GM18502 (cell line): ENCODE data around the gene KANK4.

Experiments used
- ATAC-seq: cut with Tn5 transposase; IDR thresholded peaks from one replicate; pipeline ENCODE4 v1.9.1; 2021; ENCODE audit warnings: mild to moderate bottlenecking; ENCODE audit not compliant: unreplicated experiment, poor library complexity

KANK4 gene

DNA sequence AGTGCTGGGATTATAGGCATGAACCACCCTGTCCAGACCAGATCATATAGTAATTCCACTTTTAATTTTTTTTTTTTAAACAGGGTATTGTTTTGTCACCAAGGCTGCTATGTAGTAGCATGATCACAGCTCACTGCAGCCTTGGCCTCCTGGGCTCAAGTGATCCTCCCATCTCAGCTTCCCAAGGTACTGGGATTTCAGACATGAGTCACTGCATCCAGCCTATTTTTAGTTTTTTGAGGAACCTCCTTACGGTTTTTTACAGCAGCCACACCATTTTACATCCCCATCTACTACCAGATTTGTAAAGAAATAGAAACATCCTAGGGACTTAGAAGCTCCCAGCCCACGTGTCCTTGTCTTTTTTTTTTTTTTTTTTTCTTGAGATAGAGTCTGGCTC lies 100.6 kb downstream of the KANK4 start:
- ATAC-seq: no peak

DNA sequence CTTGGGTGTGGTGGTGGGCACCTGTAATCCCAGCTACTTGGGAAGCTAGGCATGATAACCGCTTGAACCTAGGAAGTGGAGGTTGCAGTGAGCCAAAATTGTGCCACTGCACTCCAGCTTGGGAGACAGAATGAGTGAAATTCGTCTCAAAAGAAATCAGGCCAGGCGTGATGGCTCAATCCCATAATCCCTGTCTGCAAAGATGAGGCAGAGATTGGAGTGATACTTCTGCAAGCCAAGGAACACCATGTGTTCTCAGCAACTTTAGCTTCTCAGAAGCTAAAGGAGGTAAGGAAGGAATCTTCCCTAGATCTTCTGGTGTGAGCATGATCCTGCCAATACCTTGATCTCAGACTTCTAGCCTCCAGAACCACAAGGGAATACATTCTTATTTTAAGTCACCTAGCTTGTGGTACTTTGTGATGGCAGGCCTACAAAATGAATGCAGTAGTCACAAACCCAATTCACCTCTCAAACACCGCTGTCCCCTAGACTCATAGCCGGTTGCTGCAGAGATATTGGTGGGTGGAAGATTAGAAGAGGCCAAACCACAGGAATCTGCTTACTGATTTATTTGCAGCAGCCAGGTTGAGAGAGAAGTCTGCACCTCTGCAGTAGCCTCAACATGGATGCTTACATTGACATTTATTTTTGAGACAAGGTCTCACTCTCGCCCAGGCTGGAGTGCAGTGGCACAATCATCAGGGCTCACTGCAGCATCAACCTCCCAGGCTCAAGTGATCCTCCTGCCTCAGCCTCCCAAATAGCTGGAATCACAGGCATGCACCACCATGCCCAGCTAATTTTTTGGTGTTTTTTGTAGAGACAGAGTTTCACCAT lies 105.9 kb downstream of the KANK4 start:
- ATAC-seq: no peak

DNA sequence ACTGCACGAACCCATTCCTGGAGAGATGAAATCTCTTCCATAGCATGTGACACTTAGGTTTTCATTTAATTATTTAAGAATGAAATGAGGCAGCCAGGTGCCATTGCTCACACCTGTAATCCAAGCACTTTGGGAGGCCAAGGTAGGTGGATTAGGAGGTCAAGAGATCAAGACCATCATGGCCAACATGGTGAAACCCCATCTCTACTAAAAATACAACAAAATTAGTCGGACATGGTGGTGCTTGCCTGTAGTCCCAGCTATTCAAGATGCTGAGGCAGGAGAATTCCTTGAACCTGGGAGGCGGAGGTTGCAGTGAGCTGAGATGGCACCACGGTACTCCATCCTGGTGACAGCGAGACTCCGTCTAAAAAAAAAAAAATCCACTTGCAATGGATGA lies 106.8 kb downstream of the KANK4 start:
- no peak for ATAC-seq

DNA sequence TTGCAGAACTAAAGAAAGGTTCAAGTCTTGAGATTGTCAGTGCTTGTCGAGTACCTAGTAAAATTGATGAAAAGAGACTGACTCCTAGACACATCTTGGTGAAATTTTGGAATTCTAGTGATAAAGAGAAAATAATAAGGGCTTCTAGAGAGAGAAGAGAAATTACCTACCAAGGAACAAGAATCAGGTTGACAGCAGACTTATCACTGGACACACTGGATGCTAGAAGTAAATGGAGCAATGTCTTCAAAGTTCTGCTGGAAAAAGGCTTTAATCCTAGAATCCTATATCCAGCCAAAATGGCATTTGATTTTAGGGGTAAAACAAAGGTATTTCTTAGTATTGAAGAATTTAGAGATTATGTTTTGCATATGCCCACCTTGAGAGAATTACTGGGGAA lies 108.3 kb downstream of the KANK4 start:
- ATAC-seq: no peak

DNA sequence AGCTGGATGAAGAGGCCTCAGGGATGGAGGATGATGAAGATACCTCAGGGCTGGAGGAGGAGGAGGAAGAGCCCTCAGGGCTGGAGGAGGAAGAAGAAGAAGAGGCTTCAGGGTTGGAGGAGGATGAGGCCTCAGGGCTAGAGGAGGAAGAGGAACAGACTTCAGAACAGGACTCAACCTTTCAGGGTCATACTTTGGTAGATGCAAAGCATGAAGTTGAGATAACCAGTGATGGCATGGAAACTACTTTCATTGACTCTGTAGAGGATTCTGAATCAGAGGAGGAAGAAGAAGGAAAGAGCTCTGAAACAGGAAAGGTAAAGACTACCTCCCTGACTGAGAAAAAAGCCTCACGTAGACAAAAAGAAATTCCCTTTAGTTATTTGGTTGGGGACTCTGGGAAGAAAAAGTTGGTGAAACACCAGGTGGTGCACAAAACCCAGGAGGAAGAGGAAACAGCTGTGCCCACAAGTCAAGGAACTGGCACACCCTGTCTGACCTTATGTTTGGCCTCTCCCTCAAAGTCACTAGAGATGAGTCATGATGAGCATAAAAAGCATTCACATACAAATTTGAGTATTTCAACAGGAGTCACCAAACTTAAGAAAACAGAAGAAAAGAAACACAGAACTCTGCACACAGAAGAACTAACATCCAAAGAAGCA lies 109.2 kb downstream of the KANK4 start:
- ATAC-seq: no peak

DNA sequence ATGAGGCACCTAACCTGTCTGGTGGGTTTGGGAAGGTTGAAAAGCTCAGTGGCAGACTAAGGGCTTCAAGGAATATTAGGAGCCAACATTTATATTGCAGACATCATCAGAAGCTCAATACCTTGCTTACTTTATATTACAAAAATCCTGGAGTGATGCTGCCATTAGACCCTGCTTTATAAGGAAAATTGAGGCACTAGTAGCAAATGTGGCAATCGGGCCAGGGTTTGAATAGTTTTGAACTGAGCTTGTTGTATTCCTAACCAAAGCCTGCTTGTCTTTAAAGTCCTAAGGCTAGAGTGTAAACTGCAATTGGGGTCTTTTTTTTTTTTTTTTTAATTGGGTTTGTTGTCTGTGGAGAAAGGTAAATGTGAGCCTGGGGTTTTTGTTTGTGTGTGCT lies 110.3 kb downstream of the KANK4 start:
- no peak for ATAC-seq

DNA sequence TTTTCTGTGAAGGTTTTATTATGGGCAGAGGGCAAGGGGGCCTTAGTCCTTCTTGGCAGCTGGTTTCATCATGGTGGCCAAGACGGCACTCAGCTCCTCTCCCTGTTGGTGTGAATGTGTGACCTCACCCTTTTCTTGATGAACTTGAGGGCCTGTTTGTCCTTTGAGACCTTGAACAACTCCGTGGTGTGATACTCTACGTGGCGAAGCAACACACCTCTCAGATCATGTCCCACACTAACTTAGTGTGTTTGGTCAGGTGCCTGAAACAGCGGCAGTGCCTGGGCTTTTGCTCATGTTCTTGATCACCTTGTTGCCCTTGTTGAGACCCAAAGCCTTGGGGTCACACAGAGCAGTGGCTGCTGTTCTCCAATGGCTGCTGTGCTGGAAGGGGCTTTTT lies 111.1 kb downstream of the KANK4 start:
- no peak for ATAC-seq

DNA sequence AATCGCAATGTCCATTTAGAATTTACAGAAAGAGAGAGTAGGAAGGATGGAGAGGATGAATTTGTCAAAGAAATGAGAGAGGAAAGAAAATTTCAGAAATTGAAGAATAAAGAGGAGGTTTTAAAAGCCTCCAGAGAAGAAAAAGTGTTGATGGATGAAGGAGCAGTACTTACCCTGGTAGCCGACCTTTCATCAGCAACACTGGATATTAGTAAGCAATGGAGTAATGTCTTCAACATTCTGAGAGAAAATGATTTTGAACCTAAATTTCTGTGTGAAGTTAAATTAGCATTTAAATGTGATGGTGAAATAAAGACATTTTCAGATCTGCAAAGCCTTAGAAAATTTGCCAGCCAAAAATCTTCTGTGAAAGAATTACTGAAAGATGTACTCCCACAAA lies 112.0 kb downstream of the KANK4 start:
- ATAC-seq: no peak

DNA sequence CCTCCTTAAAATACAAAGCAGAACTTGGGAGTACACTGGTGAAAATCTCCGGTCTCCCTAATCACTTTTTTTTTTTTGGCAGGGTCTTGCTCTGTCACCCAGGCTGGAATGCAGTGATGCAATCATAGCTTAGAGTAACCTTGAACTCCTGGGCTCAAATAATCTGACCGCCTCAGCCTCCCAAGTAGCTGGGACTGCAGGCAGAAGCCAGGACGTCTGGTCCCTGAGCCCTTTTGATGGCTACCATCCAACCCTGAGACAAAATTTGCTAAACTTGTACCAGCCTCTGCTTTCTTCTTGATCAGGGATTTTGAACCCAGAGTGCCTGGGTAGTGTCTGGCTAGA lies 120.5 kb downstream of the KANK4 start:
- ATAC-seq: no peak

DNA sequence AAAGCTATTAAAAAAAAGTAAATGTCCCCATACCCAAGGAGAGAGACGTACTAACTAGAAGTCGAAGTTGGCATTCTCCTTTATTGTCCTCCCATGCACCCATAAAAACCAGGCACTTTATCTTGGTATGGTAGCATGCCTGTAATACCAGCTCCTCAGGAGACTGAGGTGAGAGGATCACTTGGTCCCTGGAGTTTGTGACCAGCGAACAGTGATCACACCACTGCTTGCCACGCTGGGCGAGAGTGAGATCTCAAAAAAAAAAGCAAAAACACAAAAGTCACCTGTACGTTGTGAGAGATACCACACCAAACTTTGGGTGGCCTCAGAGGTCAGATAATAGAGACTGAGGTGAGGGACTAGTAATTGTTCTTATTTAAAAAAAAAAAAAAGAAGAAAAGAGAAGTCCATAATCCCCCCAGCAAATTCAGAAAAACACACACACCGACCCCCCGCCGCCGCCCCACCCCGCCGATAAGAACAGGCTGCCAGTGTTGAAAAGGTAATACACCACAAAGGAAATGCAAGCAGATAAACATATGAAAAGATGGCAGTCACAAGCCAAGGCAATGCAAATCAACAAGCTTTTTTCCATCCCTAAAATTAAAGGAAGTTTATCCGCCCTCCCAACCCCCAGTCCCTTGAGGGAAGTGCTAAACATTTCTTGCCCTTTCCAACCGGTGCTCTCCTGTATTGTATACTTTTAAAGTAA lies 121.0 kb downstream of the KANK4 start:
- no peak for ATAC-seq

DNA sequence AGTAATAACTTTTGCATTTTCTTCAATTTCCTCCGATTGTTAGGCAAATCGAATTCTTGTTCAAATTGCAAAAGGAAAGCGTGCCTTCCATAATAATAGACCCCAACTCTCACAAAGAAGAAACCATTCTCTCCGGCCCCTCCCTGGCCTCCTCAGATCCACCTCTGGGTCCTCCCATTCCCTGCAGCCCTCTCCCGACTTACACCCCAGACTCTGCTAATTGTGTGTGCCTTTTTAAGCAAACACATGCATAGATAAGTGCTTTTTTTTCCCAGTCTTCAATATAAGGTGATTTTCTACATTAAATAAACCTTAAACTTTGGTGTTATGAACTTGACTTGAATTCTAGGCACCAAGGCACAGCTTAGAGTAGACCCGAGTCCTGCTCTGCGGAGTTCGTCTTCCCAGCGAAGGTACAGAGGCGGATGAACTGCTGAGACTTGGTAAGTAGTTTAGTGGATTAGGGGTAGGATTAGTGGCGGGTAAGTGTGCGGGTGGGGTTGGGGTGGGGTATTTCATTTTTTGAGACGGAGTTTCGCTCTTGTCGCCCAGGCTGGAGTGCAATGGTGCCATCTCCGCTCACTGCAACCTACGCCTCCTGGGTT lies 123.0 kb downstream of the KANK4 start:
- ATAC-seq: no peak

DNA sequence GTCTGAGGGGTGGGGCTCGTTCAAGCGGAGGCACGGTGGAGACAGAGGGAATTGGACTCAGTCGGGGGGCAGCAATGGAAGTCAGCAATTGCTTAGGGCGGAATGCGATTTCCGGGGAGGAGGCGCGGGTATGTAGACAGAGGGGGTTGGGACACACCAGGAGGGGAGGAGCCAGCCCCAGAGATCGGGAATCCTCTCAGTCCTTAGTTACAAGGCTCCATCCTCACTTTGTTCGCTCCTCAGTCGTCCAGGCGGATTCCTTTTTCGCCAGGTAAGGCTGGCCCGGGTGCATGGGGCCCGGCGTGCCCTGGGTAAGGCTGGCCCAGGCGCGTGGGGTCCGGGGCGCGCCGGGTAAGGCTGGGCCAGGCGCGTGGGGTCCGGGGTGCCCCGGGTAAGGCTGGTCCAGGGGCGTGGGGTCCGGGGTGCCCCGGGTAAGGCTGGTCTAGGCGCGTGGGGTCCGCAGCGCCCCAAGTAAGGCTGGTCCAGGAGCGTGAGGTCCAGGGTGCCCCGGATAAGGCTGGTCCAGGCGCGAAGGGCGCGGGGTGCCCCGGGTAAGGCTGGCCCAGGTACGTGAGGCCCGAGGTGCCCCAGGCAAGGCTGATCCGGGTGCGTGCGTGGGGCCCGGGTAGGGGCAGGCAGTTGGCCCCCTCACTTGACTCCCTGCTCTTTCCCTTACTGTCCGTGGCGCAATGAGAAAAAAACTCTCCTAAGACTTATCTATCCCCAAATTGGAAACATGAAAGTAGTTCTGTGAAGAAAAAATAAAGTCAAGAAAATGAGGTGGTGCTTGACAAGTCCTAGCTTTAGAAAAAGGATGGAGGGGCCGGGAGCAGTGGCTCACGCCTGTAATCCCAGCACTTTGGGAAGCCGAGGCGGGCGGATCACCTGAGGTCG lies 124.3 kb downstream of the KANK4 start, which contains the start of gene L1TD1:
TSS of gene L1TD1 (plus strand) at position 199 of the 894 bp plus-strand sequence. CDS start 11,780 bp downstream, outside the sequence.
- no peak for ATAC-seq

DNA sequence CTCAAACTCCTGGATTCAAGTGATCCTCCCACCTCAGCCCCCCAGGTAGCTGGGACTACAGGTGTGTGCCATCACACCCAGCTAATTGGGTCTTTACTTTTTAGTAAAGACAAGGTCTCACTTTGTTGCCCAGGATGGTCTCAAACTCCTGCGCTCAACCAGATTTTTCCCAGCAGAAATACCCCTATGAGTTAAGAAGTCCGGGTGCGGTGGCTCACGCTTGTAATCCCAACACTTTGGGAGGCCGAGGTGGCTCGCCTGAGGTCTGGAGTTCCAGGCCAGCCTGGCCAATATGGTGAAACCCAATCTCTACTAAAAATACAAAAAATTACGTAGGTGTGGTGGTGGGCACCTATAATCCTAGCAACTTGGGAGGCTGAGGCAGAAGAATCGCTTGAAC lies 131.1 kb downstream of the KANK4 start:
- no peak for ATAC-seq

DNA sequence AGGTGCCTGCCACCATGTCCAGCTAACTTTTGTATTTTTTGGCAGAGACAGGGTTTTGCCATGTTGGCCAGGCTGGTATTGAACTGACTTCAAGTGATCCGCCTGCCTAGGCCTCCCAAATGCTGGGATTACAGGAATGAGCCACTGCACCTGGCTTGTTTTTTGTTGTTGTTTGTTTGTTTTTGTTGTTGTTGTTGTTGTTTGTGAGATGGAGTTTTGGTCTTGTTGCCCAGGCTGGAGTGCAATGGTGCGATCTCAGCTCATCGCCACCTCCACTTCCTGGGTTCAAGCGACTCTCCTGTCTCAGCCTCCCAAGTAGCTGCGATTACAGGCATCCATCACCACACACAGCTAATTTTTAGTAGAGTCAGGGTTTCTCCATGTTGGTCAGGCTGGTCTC lies 131.7 kb downstream of the KANK4 start:
- ATAC-seq: no peak
